DOHH2 (cell line): ENCODE data around the gene ALAS1.

Source experiments
- EZH2phosphoT487 ChIP-seq: fragments of 200-600 bp; sonication (generic); IDR thresholded peaks from 2 replicates; pipeline ENCODE4 v1.6.1; 2017; ENCODE audit warnings: borderline replicate concordance, mild to moderate bottlenecking, antibody characterized with exemption, low read length, moderate library complexity, mixed read lengths
- TF ChIP-seq, protein P1 (sequence below): fragments of 200-600 bp; sonication (generic); IDR thresholded peaks from one replicate; pipeline ENCODE4 v1.5.1; 2014; ENCODE audit warnings: antibody characterized with exemption, mild to moderate bottlenecking, low read depth, low read length; ENCODE audit not compliant: poor library complexity, severe bottlenecking

DNA sequence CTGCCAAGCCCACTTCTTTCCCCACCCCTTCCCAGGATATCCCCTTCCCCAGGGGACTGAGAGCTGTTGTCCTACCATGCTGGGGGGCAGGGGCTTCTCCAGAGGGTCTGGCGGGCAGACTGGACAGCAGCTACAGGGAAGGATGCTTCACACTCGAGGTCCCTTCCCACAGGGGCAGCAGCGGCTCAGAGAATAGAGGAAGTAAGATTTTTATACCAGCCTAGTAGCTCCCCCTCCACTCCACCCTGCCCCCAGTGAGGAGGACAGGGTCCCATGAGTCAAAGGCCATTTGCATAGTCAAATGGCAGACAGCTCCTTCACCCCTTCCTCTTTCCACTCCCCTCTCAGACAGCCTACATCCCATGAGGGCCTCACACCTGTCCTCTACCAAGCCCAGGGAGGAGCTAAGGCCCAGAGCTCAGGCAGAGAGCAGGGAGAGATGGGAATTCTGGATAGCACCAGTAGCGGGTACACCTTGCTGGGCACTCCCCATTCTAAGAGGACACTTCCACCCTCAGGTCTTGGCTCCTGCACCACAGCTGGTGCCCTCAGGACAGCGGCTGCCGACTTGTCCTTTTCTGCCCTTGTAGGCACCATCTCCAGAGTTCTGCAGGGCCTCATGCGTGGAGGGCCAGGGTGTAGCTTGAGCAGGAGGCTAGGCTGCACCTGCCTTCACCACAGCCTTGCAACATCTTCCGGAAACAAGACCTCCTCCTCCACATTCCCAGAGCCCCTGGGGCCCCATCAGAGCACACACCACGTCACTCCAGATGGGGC lies 27.7 kb downstream of the ALAS1 start, which contains the start of gene TLR9:
- TF ChIP-seq, protein P1, sequence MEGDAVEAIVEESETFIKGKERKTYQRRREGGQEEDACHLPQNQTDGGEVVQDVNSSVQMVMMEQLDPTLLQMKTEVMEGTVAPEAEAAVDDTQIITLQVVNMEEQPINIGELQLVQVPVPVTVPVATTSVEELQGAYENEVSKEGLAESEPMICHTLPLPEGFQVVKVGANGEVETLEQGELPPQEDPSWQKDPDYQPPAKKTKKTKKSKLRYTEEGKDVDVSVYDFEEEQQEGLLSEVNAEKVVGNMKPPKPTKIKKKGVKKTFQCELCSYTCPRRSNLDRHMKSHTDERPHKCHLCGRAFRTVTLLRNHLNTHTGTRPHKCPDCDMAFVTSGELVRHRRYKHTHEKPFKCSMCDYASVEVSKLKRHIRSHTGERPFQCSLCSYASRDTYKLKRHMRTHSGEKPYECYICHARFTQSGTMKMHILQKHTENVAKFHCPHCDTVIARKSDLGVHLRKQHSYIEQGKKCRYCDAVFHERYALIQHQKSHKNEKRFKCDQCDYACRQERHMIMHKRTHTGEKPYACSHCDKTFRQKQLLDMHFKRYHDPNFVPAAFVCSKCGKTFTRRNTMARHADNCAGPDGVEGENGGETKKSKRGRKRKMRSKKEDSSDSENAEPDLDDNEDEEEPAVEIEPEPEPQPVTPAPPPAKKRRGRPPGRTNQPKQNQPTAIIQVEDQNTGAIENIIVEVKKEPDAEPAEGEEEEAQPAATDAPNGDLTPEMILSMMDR = no peak
- TF ChIP-seq EZH2phosphoT487 = no peak
